GM12878 (cell line): ENCODE measurements around the gene CXXC5. TPM values are rescaled to one million over a fixed set of nuclear protein-coding genes. Genes with fewer than 3 reads are reported as not detected.

ENCODE experiments used
- BCL11A ChIP-seq: IDR thresholded peaks from 2 replicates; pipeline ENCODE4 v1.6.1; 2011; ENCODE audit warnings: low read depth, low read length
- CBX3 ChIP-seq: fragments of 200-600 bp; sonication (generic); IDR thresholded peaks from 2 replicates; pipeline ENCODE4 v1.6.1; 2016; ENCODE audit warnings: low read depth, borderline replicate concordance
- CHD2 ChIP-seq: IDR thresholded peaks from 2 replicates; pipeline ENCODE4 v1.6.1; 2011; ENCODE audit warnings: low read depth, low read length, improper control_type of control experiment, borderline replicate concordance
- CREM ChIP-seq: IDR thresholded peaks from 2 replicates; pipeline ENCODE4 v1.6.1; 2014; ENCODE audit warnings: antibody characterized with exemption, low read depth
- CUX1 ChIP-seq: IDR thresholded peaks from 2 replicates; pipeline ENCODE4 v1.6.1; 2012; ENCODE audit warnings: improper control_type of control experiment, low read depth, low read length; ENCODE audit not compliant: insufficient replicate concordance
- ESRRA ChIP-seq: IDR thresholded peaks from 2 replicates; pipeline ENCODE4 v1.6.1; 2012; ENCODE audit warnings: mild to moderate bottlenecking, low read length, improper control_type of control experiment
- HDAC6 ChIP-seq: fragments of 200-600 bp; sonication (generic); IDR thresholded peaks from one replicate; pipeline ENCODE4 v1.8.0; 2017; ENCODE audit warnings: antibody characterized with exemption; ENCODE audit not compliant: unreplicated experiment
- IKZF2 ChIP-seq, 2 experiments: fragments of 450-650 bp; IDR thresholded peaks; 2 replicates each; pipeline ENCODE4 v1.6.1; 2017; ENCODE audit warnings: mild to moderate bottlenecking in 2 of 2, moderate library complexity in 2 of 2
- KAT2A ChIP-seq: conservative IDR thresholded peaks from 2 replicates; pipeline ENCODE4 v1.6.1; 2011; ENCODE audit warnings: low read depth, low read length; ENCODE audit not compliant: control insufficient read depth
- KDM1A ChIP-seq: fragments of 200-600 bp; sonication (generic); IDR thresholded peaks from 2 replicates; pipeline ENCODE4 v1.6.1; 2016; ENCODE audit warnings: borderline replicate concordance
- MEF2B ChIP-seq: fragments of 450-650 bp; IDR thresholded peaks from 2 replicates; pipeline ENCODE4 v1.6.1; 2018; ENCODE audit warnings: mild to moderate bottlenecking, moderate library complexity; ENCODE audit not compliant: partially characterized antibody, poor library complexity, severe bottlenecking
- MYB ChIP-seq: fragments of 150-350 bp; IDR thresholded peaks from 2 replicates; pipeline ENCODE4 v1.6.1; 2014; ENCODE audit warnings: mild to moderate bottlenecking, low read depth, low read length, borderline replicate concordance
- NRF1 ChIP-seq: conservative IDR thresholded peaks from 2 replicates; pipeline ENCODE4 v1.6.1; 2011; ENCODE audit warnings: mild to moderate bottlenecking, low read depth, low read length, improper control_type of control experiment
- PAX5 ChIP-seq: IDR thresholded peaks from 2 replicates; pipeline ENCODE4 v1.6.1; 2011; ENCODE audit warnings: low read depth, low read length, borderline replicate concordance
- PML ChIP-seq: IDR thresholded peaks from 2 replicates; pipeline ENCODE4 v1.6.1; 2012; ENCODE audit warnings: low read length, inconsistent platforms
- POLR2AphosphoS5 ChIP-seq: IDR thresholded peaks from 2 replicates; pipeline ENCODE4 v1.6.1; 2011; ENCODE audit warnings: mild to moderate bottlenecking, low read length, inconsistent platforms
- SMARCA5 ChIP-seq: fragments of 450-650 bp; IDR thresholded peaks from 2 replicates; pipeline ENCODE4 v1.6.1; 2017; ENCODE audit warnings: mild to moderate bottlenecking
- SREBF2 ChIP-seq: IDR thresholded peaks from 2 replicates; pipeline ENCODE4 v1.6.1; 2012; ENCODE audit warnings: mild to moderate bottlenecking, low read length
- USF1 ChIP-seq: IDR thresholded peaks from 2 replicates; pipeline ENCODE4 v1.6.1; 2011; ENCODE audit warnings: borderline replicate concordance, low read depth, mild to moderate bottlenecking, moderate library complexity, mixed read lengths, low read length; ENCODE audit not compliant: insufficient read depth; ENCODE audit errors: extremely low read length
- ZNF217 ChIP-seq: fragments of 450-650 bp; IDR thresholded peaks from 2 replicates; pipeline ENCODE4 v1.6.1; 2017; ENCODE audit warnings: antibody characterized with exemption, mild to moderate bottlenecking
- polyA plus RNA-seq, 11 experiments: library from polyadenylated mRNA; depleted of rRNA in 4 of 11; unstranded in 6 of 11; stranded (reverse) in 5 of 11; fragments of >200 nt; fragmentation: Nextera tagmentation in 4 of 11; fragmentation: Illumina TruSeq in 1 of 11; extraction: Ambion mirVana in 4 of 11; extraction: Trizol in 1 of 11; gene quantifications; 1 replicate in 1 of 11; 2 replicates in 10 of 11; pipeline versions ENCODE4 v1.2.1 to v1.2.3, GENCODE V29; 2011 to 2016; ENCODE audit warnings: inconsistent platforms in 2 of 11, missing spikeins in 2 of 11, low read depth in 1 of 11
- total RNA-seq, 4 experiments: library from RNA; depleted of rRNA in 3 of 4; stranded (reverse); fragments of >200 nt in 3 of 4; fragmentation: Illumina TruSeq in 1 of 4; extraction: Trizol in 1 of 4; gene quantifications; 2 replicates each; pipeline versions ENCODE4 v1.2.1 to v1.2.3, GENCODE V29; 2013 to 2021
- TF ChIP-seq, protein P1 (sequence below): IDR thresholded peaks from 2 replicates; pipeline ENCODE4 v1.6.1; 2012; ENCODE audit warnings: mild to moderate bottlenecking, low read depth, low read length

The CXXC5 gene
- total and polyA plus RNA-seq, 10 of the 15 experiments (the other 5 are each of a cell fraction or from before 2014, with no cell fraction given): 1.8 to 90.8 (median 40.7) TPM

DNA sequence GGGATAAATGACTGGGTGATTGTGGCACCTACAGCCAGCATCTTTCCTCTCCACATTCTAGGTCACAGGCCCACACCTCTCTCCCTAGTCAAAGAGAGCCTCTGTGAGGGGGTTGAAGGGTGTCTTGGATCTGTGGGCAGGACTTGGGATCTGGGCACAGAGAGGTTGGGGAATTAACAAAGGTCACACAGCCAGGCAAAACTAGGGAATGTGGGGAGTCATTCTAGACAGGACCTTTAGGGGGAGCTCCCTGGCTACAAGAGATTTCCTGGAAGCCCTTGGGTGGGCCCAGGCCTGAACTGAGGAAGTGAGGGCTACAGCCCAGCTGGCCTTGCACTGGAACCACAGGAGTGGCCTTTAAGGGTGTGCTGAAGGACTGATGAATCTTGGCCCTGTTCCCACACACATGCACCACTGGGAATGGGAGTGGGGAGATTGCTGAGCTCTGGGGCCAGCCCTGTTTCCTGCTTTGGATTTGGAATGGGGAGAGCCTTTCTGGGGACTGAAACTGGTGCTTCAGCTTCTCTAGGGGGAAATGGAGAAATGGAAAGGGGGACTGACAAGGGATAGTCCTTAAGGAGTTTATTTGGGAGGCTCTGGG lies 12.4 kb upstream of the CXXC5 start (continued):
- TF ChIP-seq, protein P1, sequence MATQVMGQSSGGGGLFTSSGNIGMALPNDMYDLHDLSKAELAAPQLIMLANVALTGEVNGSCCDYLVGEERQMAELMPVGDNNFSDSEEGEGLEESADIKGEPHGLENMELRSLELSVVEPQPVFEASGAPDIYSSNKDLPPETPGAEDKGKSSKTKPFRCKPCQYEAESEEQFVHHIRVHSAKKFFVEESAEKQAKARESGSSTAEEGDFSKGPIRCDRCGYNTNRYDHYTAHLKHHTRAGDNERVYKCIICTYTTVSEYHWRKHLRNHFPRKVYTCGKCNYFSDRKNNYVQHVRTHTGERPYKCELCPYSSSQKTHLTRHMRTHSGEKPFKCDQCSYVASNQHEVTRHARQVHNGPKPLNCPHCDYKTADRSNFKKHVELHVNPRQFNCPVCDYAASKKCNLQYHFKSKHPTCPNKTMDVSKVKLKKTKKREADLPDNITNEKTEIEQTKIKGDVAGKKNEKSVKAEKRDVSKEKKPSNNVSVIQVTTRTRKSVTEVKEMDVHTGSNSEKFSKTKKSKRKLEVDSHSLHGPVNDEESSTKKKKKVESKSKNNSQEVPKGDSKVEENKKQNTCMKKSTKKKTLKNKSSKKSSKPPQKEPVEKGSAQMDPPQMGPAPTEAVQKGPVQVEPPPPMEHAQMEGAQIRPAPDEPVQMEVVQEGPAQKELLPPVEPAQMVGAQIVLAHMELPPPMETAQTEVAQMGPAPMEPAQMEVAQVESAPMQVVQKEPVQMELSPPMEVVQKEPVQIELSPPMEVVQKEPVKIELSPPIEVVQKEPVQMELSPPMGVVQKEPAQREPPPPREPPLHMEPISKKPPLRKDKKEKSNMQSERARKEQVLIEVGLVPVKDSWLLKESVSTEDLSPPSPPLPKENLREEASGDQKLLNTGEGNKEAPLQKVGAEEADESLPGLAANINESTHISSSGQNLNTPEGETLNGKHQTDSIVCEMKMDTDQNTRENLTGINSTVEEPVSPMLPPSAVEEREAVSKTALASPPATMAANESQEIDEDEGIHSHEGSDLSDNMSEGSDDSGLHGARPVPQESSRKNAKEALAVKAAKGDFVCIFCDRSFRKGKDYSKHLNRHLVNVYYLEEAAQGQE: no peak
- TF ChIP-seq KDM1A: no peak
- TF ChIP-seq BCL11A: no peak
- no peak for TF ChIP-seq ESRRA
- no peak for TF ChIP-seq MYB
- TF ChIP-seq ZNF217: peak; percentile 34; the same call in 1 of the 2 replicates
- TF ChIP-seq IKZF2 (IDR thresholded peaks at IDR 0.05): peak; percentile 85 to 87; a peak in 3 of 4 replicates
- TF ChIP-seq HDAC6: no peak
- TF ChIP-seq CBX3: no peak
- TF ChIP-seq POLR2AphosphoS5: no peak
- no peak for TF ChIP-seq MEF2B
- no peak for TF ChIP-seq CREM
- no peak for TF ChIP-seq CHD2
- TF ChIP-seq NRF1: no peak
- no peak for TF ChIP-seq CUX1
- TF ChIP-seq KAT2A: no peak
- TF ChIP-seq PML: no peak
- peak; percentile 100 for TF ChIP-seq SMARCA5
- no peak for TF ChIP-seq USF1
- no peak for TF ChIP-seq SREBF2
- TF ChIP-seq PAX5: no peak
